Upper lobe of left lung (tissue), 6 donors: ENCODE results near the gene COL27A1. TPM values are rescaled to one million over a fixed set of nuclear protein-coding genes. Genes with fewer than 3 reads are reported as not detected.

Experiments used
- ATAC-seq, 2 donors: fragments of 200-7000 bp; cut with Tn5 transposase; one replicate each; pipeline ENCODE4 v1.9.1; 2022; ENCODE audit warnings: mild to moderate bottlenecking in 2 of 2, moderate library complexity in 2 of 2; ENCODE audit not compliant: low FRiP score in 2 of 2
- DNase-seq, 2 donors: peaks; one replicate each; pipeline ENCODE4 v3.0.0-alpha.2; 2019 to 2020
- H3K27ac ChIP-seq, 4 donors: fragments of 200-600 bp; sonication (generic); one replicate each; pipeline ENCODE4 v1.5.1; 2016 to 2019
- H3K27me3 ChIP-seq, 4 donors: fragments of 200-600 bp; sonication (generic); one replicate each; pipeline ENCODE4 v1.5.1; 2017 to 2019
- H3K36me3 ChIP-seq, 4 donors: fragments of 200-600 bp; sonication (generic); one replicate each; pipeline ENCODE4 v1.5.1; 2016 to 2019
- H3K4me1 ChIP-seq, 4 donors: fragments of 200-600 bp; sonication (generic); one replicate each; pipeline ENCODE4 v1.5.1; 2018 to 2019
- H3K4me3 ChIP-seq, 4 donors: fragments of 200-600 bp; sonication (generic); one replicate each; pipeline ENCODE4 v1.5.1; 2017 to 2019; ENCODE audit warnings: mild to moderate bottlenecking in 2 of 4, moderate library complexity in 1 of 4
- H3K9me3 ChIP-seq, 4 donors: fragments of 200-600 bp; sonication (generic); one replicate each; pipeline ENCODE4 v1.5.1; 2018 to 2019
- EP300 ChIP-seq, 4 donors: sonication (generic); formaldehyde crosslinking; IDR thresholded peaks; one replicate each; pipeline ENCODE4 v1.5.1; 2017; ENCODE audit warnings: antibody characterized with exemption in 4 of 4, control low read depth in 2 of 4
- POLR2A ChIP-seq, 4 donors: fragments of 450-650 bp; IDR thresholded peaks; one replicate each; pipeline ENCODE4 v1.5.1; 2016 to 2017; ENCODE audit warnings: antibody characterized with exemption in 4 of 4, mild to moderate bottlenecking in 2 of 4
- POLR2AphosphoS5 ChIP-seq, 2 donors: sonication (generic); formaldehyde crosslinking; IDR thresholded peaks; one replicate each; pipeline ENCODE4 v1.5.1; 2017; ENCODE audit warnings: antibody characterized with exemption in 2 of 2
- WGBS, 2 donors: methylation state at CpG; one replicate each; pipeline ENCODE4 v1.1.5; 2017 to 2018; 5-methylcytosine and 5-hydroxymethylcytosine counted together
- total RNA-seq, 6 donors: library from RNA; depleted of rRNA in 4 of 6; stranded (reverse); fragments of >200 nt in 4 of 6; gene quantifications; one replicate each; pipeline versions ENCODE4 v1.1.0 to v1.2.1, GENCODE V29; 2016 to 2021
- TF ChIP-seq, protein P1 (sequence below), 6 experiments: fragments of 450-650 bp in 4 of 6; fragments of 200-600 bp in 2 of 6; sonication (generic) in 2 of 6; IDR thresholded peaks; one replicate each; pipeline ENCODE4 v1.5.1; 2016 to 2019; ENCODE audit warnings: antibody characterized with exemption in 6 of 6
- donor health status: DM: no; HTN: no; CAD: no; lungs with moderate emphysema.
- donor health status: DM: no; HTN: yes; CAD: no; lungs with severe emphysema.

Gene COL27A1
- total RNA-seq, 6 donors from 2014 or later, result 4.0 to 55.5 (median 9.2) TPM

DNA sequence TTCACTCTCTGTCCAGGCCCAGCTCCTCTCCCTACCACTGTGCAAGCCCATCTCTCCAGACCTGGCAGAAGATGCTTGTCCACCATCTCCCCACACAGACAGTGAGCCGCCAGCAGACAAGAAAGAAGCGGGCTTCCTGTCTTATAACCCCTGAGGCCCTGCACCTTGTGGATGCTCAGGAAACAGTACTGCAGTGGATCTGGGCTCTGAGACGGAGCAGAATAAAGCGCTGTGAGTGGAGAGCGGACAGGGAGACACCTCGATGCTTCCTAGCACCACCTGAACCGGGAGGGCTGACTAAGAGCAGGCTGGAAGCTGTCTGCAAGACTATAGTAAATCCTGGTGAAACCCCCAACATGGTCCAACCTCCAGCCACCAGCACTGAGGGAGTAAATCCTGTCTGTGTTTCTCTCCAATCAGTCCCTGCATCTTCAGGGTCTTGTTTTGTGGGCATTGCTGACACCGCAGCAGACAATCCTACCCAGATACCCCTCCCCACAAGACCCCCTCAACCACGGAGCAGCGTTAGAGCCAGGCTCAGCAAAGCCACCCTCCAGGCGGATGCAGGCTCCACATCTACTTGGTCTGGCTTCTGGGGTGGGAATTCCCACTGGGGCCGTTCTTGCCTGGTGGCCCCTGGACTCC, 193.0 kb downstream of the COL27A1 start:
- DNase-seq, result no peak
- peaks cover 16 to 25% (median 18%) of the 10 kb centered on the region in 4 donors for H3K4me1 ChIP-seq
- no peaks in the 10 kb centered on the region for H3K9me3 ChIP-seq
- TF ChIP-seq EP300 (IDR thresholded peaks at IDR 0.05), result no peak
- TF ChIP-seq POLR2A (IDR thresholded peaks at IDR 0.05), result no peak
- TF ChIP-seq, protein P1, sequence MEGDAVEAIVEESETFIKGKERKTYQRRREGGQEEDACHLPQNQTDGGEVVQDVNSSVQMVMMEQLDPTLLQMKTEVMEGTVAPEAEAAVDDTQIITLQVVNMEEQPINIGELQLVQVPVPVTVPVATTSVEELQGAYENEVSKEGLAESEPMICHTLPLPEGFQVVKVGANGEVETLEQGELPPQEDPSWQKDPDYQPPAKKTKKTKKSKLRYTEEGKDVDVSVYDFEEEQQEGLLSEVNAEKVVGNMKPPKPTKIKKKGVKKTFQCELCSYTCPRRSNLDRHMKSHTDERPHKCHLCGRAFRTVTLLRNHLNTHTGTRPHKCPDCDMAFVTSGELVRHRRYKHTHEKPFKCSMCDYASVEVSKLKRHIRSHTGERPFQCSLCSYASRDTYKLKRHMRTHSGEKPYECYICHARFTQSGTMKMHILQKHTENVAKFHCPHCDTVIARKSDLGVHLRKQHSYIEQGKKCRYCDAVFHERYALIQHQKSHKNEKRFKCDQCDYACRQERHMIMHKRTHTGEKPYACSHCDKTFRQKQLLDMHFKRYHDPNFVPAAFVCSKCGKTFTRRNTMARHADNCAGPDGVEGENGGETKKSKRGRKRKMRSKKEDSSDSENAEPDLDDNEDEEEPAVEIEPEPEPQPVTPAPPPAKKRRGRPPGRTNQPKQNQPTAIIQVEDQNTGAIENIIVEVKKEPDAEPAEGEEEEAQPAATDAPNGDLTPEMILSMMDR (IDR thresholded peaks at IDR 0.05), result no peak
- TF ChIP-seq POLR2AphosphoS5 (IDR thresholded peaks at IDR 0.05), result no peak
- ATAC-seq, result peak in 1 of 2 donors; percentile 2
- H3K36me3 ChIP-seq, result peaks cover 42 to 100% (median 85%) of the 10 kb centered on the region in 4 donors
- H3K27ac ChIP-seq, result peak overlapping the region; percentile 41 to 73 (median 72)
- WGBS, 2 donors, result 85 to 88% methylated on average over 7 to 12 of the region's 12 CpGs
- H3K4me3 ChIP-seq, result no peak overlapping the region
- H3K27me3 ChIP-seq, result no peaks in the 10 kb centered on the region

DNA sequence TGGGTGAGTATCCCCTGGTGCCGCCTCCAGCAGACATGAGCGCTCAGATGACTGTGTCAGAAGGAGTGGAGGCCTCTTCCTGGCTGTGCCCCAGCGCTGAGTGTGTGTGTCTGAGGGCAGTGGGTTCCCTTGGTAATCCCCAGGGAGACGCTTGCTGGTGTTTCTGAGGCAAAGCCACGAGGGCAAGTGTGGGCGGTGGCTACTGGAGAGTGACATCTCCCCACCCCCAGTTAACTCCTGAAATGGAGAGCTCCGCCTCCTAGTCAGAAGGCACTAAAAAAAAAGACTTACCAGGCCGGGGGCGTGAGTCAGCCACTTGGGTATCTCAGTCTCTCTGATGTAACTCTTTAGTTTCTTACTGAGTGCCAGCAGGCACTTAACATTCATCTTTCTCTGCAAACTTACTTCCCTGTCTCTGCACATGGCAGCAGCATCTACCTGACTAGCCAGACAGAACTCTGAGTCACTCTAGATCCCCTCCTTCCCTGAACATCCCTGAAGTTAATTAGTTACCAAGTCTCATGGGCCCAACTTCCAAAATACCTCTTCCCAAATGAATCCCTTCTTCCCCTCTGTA, 193.7 kb downstream of the COL27A1 start:
- TF ChIP-seq POLR2A (IDR thresholded peaks at IDR 0.05), result peak in 1 of 4 donors; percentile 22
- TF ChIP-seq EP300 (IDR thresholded peaks at IDR 0.05), result peak in 1 of 4 donors; percentile 2
- TF ChIP-seq POLR2AphosphoS5 (IDR thresholded peaks at IDR 0.05), result peak; percentile 47 to 72
- TF ChIP-seq, protein P1 (IDR thresholded peaks at IDR 0.05), result no peak
- 18 to 28% methylated on average over 6 to 9 of the region's 9 CpGs for WGBS, 2 donors
- Histone ChIP-seq H3K4me1 (peaks cover 16 to 25% (median 18%) of the 10 kb centered on the region in 4 donors), H3K27ac (peak overlapping the region; percentile 41 to 73 (median 72)), H3K4me3 (no peak overlapping the region), H3K36me3 (peaks cover 38 to 100% (median 85%) of the 10 kb centered on the region in 4 donors), H3K9me3 (no peaks in the 10 kb centered on the region), H3K27me3 (no peaks in the 10 kb centered on the region)
- DNase-seq, result peak in 1 of 2 donors; percentile 96
- peak; percentile 81 to 86 for ATAC-seq

DNA sequence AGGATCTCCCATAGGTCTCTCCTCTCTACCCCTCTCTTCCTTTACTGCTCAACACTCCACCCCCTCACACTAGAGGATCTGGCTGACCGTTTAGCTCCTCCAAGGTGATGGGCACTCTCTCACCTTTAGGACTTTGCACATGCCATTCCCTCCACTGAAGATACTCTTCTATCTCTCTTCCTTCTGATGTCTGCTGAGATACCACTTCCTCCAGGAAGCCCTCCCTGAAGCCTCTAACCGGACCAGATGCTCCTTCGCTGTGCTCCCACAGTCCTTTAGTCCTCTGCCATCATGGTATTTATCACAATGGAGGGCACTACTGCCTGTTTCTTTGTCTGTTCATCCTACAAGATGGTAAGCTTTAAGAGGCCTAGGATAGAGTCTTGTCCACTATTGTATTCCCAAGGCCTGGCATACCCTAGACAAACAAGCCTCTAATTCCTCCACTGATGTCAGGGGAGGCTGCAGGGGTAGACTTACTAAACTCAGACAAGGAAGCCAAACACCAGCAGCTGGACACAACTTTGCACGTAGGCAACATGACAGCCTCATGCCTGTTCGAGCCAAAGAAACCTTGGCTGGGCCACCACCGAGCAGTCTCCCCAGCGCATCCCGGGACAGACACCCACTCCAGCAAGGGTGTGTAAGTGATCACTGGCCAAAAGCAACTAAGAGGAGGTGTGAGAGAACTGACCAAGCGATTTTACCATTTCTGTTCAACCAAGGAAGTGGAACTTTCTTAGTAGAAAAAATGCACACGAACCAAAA, 194.6 kb downstream of the COL27A1 start:
- Histone ChIP-seq H3K36me3 (peaks cover 29 to 100% (median 82%) of the 10 kb centered on the region in 4 donors), H3K27me3 (no peaks in the 10 kb centered on the region), H3K27ac (peak overlapping the region in 3 of 4 donors; percentile 30 to 73 (median 72)), H3K4me3 (no peak overlapping the region), H3K4me1 (peaks cover 16 to 25% (median 18%) of the 10 kb centered on the region in 4 donors), H3K9me3 (no peaks in the 10 kb centered on the region)
- peak in 1 of 2 donors; percentile 3 for ATAC-seq
- no peak for DNase-seq
- TF ChIP-seq, protein P1 (IDR thresholded peaks at IDR 0.05), result no peak
- no peak for TF ChIP-seq POLR2A (IDR thresholded peaks at IDR 0.05)
- TF ChIP-seq POLR2AphosphoS5 (IDR thresholded peaks at IDR 0.05), result no peak
- TF ChIP-seq EP300 (IDR thresholded peaks at IDR 0.05), result no peak
- WGBS, 2 donors, result 69 to 84% methylated on average over 10 of the region's 10 CpGs

DNA sequence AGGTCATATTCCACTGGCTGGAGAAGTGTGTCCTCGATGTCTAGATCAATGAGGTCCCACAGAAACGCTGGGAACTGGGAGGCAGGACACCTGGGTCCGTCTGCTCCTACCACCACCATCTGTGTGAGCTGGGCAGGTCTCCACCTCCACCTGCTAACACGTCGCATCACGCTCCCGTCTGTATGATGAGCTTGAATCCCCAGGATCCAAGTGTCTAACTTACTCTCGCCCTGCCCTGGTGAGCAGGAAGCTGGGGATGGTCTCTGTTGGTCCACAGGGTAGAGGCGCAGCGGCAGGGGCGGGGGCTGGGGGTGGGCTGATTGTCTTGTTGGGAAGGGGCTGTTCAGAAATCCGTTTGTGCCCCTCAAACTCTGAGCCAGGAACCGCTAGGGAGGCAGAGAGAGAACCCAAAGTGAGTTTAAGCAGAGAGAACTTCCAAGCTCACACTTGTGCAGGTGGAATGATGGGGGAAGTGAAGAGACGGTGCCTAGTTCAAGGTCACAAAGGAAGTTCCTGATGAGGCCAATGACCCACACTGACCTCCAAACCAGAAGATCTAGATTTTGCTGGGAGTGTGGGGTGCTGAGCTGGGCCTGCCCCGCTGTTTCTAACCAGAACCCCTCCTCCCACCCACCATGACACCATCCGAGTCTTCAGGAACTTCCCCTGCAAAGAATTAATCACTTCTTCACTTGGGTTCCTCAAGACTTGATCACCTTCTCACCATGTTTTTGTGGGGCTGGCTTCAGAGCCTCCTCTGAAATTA, 195.5 kb downstream of the COL27A1 start:
- 91 to 94% methylated on average over 10 to 16 of the region's 16 CpGs for WGBS, 2 donors
- Histone ChIP-seq H3K27me3 (no peaks in the 10 kb centered on the region), H3K36me3 (peaks cover 28 to 100% (median 82%) of the 10 kb centered on the region in 4 donors), H3K4me3 (no peak overlapping the region), H3K9me3 (no peaks in the 10 kb centered on the region), H3K4me1 (peaks cover 16 to 25% (median 18%) of the 10 kb centered on the region in 4 donors), H3K27ac (peak overlapping the region in 3 of 4 donors; percentile 30 to 72 (median 58))
- TF ChIP-seq, protein P1 (IDR thresholded peaks at IDR 0.05), result no peak
- no peak for TF ChIP-seq EP300 (IDR thresholded peaks at IDR 0.05)
- TF ChIP-seq POLR2AphosphoS5 (IDR thresholded peaks at IDR 0.05), result no peak
- TF ChIP-seq POLR2A (IDR thresholded peaks at IDR 0.05), result no peak
- no peak for ATAC-seq
- DNase-seq, result no peak
